Suprapubic skin (tissue), 4 donors: ENCODE measurements around the gene SSTR4. TPM values are rescaled to one million over a fixed set of nuclear protein-coding genes. Genes with fewer than 3 reads are reported as not detected.
A peak's percentile ranks its signal among the peaks of the same experiment; 100 is the strongest.

Experiments
- DNase-seq, 2 donors: peaks; one replicate each; pipeline ENCODE4 v3.0.0-alpha.2; 2019; ENCODE audit warnings: low spot score in 2 of 2
- H3K27ac ChIP-seq: fragments of 200-600 bp; sonication (generic); one replicate; pipeline ENCODE4 v1.5.1; 2019
- H3K27me3 ChIP-seq: fragments of 200-600 bp; sonication (generic); one replicate; pipeline ENCODE4 v1.5.1; 2019
- H3K36me3 ChIP-seq: fragments of 200-600 bp; sonication (generic); one replicate; pipeline ENCODE4 v1.5.1; 2019
- H3K4me1 ChIP-seq: fragments of 200-600 bp; sonication (generic); one replicate; pipeline ENCODE4 v1.5.1; 2019
- H3K4me3 ChIP-seq: fragments of 200-600 bp; sonication (generic); one replicate; pipeline ENCODE4 v1.5.1; 2019; ENCODE audit warnings: mild to moderate bottlenecking
- H3K9me3 ChIP-seq: fragments of 200-600 bp; sonication (generic); one replicate; pipeline ENCODE4 v1.5.1; 2019
- EP300 ChIP-seq: sonication (generic); formaldehyde crosslinking; IDR thresholded peaks from one replicate; pipeline ENCODE4 v1.6.1; 2017; ENCODE audit warnings: antibody characterized with exemption
- POLR2A ChIP-seq, 2 donors: fragments of 450-650 bp; IDR thresholded peaks; one replicate each; pipeline ENCODE4 v1.6.1; 2017; ENCODE audit warnings: antibody characterized with exemption in 2 of 2, mild to moderate bottlenecking in 2 of 2, moderate library complexity in 2 of 2
- POLR2AphosphoS5 ChIP-seq, 3 donors: sonication (generic); formaldehyde crosslinking; IDR thresholded peaks; one replicate each; pipeline ENCODE4 v1.6.1; 2017; ENCODE audit warnings: antibody characterized with exemption in 3 of 3
- WGBS: methylation state at CpG from one replicate; pipeline ENCODE4 v1.1.5; 2018; 5-methylcytosine and 5-hydroxymethylcytosine counted together
- total RNA-seq, 4 donors: library from RNA; depleted of rRNA; stranded (reverse); fragments of >200 nt; gene quantifications; one replicate each; pipeline ENCODE4 v1.1.0, GENCODE V29; 2016
- TF ChIP-seq, protein P1 (sequence below), 2 donors: fragments of 200-600 bp in 1 of 2; fragments of 450-650 bp in 1 of 2; sonication (generic) in 1 of 2; IDR thresholded peaks; one replicate each; pipeline ENCODE4 v1.5.1; 2016 to 2019; ENCODE audit warnings: antibody characterized with exemption in 2 of 2, mild to moderate bottlenecking in 1 of 2, moderate library complexity in 1 of 2

Gene SSTR4
- total RNA-seq, 4 donors from 2014 or later, result not detected

DNA sequence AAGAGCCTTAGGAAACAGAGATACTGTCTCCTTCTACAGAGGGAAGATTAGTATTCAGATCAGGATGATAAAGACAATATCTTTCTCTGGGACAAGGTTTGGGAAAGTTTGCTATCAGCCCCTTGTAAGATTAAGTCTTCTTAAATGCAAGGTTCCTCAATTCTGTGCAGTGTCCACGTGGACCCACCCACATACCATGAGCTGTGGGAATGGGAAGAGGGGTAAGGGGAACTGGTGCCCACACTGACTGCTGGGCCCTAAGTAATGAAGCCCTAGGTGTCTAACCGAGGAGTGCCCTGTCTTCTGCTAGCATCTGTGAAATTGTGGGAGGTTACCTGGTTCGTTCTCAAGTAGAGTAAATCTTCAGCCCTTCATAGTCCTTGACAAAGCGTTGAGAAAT is 5.8 kb upstream of the SSTR4 start:
- DNase-seq, result no peak
- no peaks in the 10 kb centered on the region for H3K9me3 ChIP-seq

DNA sequence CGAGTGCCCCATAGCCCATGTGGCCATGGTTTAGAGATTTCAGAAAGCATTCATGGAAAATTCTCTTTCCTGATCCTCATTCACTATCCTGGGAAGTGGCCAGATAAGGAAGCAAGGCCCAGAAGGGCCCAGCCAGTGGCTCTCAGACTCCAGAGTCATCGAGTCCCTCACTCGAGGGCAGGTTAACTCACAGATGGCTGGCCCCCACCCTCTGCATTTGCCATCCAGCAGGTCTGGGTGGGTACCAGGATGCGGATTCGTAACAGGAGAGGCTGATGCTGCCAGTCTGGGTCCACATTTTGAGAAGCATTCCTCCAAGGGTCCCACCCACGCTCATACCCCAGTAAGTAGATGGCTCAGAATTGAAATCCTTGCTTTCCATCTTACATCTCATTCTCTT is 3.8 kb upstream of the SSTR4 start:
- peaks cover 22% of the 10 kb centered on the region for H3K27me3 ChIP-seq
- 94% methylated on average over 6 of the region's 6 CpGs for WGBS
- H3K36me3 ChIP-seq, result no peaks in the 10 kb centered on the region
- peaks cover 7% of the 10 kb centered on the region for H3K4me1 ChIP-seq
- no peak for TF ChIP-seq POLR2AphosphoS5 (IDR thresholded peaks at IDR 0.05)
- TF ChIP-seq EP300, result no peak
- TF ChIP-seq, protein P1, sequence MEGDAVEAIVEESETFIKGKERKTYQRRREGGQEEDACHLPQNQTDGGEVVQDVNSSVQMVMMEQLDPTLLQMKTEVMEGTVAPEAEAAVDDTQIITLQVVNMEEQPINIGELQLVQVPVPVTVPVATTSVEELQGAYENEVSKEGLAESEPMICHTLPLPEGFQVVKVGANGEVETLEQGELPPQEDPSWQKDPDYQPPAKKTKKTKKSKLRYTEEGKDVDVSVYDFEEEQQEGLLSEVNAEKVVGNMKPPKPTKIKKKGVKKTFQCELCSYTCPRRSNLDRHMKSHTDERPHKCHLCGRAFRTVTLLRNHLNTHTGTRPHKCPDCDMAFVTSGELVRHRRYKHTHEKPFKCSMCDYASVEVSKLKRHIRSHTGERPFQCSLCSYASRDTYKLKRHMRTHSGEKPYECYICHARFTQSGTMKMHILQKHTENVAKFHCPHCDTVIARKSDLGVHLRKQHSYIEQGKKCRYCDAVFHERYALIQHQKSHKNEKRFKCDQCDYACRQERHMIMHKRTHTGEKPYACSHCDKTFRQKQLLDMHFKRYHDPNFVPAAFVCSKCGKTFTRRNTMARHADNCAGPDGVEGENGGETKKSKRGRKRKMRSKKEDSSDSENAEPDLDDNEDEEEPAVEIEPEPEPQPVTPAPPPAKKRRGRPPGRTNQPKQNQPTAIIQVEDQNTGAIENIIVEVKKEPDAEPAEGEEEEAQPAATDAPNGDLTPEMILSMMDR (IDR thresholded peaks at IDR 0.05), result no peak
- no peak for TF ChIP-seq POLR2A (IDR thresholded peaks at IDR 0.05)
- no peak overlapping the region for H3K4me3 ChIP-seq
- H3K27ac ChIP-seq, result no peak overlapping the region
- no peaks in the 10 kb centered on the region for H3K9me3 ChIP-seq
- DNase-seq, result peak in 1 of 2 donors; percentile 52

More for the DNA sequence above, 5.8 kb upstream of the SSTR4 start:
- TF ChIP-seq POLR2A (IDR thresholded peaks at IDR 0.05) (no peak), POLR2AphosphoS5 (IDR thresholded peaks at IDR 0.05) (no peak), EP300 (no peak)
- TF ChIP-seq, protein P1 (IDR thresholded peaks at IDR 0.05), result no peak
- H3K36me3 ChIP-seq, result no peaks in the 10 kb centered on the region
- H3K27me3 ChIP-seq, result peaks cover 2% of the 10 kb centered on the region
- H3K4me3 ChIP-seq, result no peak overlapping the region
- H3K27ac ChIP-seq, result no peak overlapping the region
- no peaks in the 10 kb centered on the region for H3K4me1 ChIP-seq
- 74% methylated on average over 4 of the region's 4 CpGs for WGBS

DNA sequence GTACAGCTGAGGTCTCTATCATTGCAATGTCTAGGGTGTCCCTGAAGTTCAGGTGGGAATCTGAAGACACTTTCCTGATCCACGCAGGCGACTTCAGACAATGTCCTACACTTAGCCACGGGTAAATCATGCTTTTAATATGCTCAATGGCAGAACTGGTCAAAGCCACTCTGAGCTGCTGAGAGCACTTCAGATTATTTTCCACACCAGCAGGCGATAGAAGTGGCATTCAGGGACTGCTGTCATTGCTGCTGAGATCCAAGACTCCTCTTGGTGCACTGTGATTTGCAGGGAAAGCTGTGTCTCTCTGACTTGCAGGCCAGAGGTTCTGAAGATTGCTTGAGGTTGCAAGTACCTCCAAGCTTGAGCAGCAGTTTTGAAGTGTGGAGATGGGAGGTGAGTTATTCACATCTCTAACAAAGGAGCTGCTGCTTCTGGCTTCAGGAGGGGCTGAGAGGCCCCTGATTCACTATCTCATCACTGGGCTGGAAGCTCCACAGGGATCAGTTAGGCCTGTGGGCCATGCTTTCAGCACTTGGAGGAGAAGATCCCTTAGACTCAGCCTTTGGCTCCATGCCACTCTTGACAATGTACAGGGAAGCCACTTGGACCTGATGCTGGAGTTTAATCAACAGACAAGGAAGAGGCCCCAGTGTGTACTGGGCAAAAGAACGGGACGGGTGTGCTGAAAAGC is 2.9 kb upstream of the SSTR4 start:
- 78% methylated on average over 3 of the region's 6 CpGs for WGBS
- no peaks in the 10 kb centered on the region for H3K9me3 ChIP-seq
- no peak for TF ChIP-seq POLR2AphosphoS5 (IDR thresholded peaks at IDR 0.05)
- TF ChIP-seq EP300, result no peak
- TF ChIP-seq, protein P1 (IDR thresholded peaks at IDR 0.05), result no peak
- TF ChIP-seq POLR2A (IDR thresholded peaks at IDR 0.05), result no peak
- H3K27me3 ChIP-seq, result peaks cover 30% of the 10 kb centered on the region
- H3K4me1 ChIP-seq, result peaks cover 7% of the 10 kb centered on the region
- no peaks in the 10 kb centered on the region for H3K36me3 ChIP-seq
- H3K27ac ChIP-seq, result no peak overlapping the region
- no peak for DNase-seq
- no peak overlapping the region for H3K4me3 ChIP-seq

DNA sequence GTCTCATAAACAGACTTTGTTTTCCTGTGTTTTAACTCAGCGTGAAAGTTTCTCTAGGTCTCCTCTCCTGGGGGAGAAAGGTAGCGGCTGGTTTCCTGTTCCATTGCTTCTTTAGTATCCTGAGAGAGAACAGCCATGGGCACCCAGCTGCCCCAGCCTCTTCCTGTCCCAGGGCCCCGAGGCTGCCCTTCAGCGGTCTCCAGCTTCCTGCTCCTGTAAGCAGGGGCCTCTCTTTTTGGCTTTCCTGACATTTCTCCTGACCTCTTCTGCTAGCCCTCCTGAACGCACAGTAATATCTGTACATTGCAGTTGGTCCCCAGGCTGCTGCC is 2.4 kb upstream of the SSTR4 start:
- TF ChIP-seq, protein P1 (IDR thresholded peaks at IDR 0.05), result no peak
- H3K27ac ChIP-seq, result no peak overlapping the region
- peaks cover 7% of the 10 kb centered on the region for H3K4me1 ChIP-seq
- H3K27me3 ChIP-seq, result peaks cover 30% of the 10 kb centered on the region
- 67% methylated on average over 5 of the region's 5 CpGs for WGBS
- no peaks in the 10 kb centered on the region for H3K9me3 ChIP-seq
- H3K36me3 ChIP-seq, result no peaks in the 10 kb centered on the region
- peak in 1 of 2 donors; percentile 47 for DNase-seq
- H3K4me3 ChIP-seq, result no peak overlapping the region

DNA sequence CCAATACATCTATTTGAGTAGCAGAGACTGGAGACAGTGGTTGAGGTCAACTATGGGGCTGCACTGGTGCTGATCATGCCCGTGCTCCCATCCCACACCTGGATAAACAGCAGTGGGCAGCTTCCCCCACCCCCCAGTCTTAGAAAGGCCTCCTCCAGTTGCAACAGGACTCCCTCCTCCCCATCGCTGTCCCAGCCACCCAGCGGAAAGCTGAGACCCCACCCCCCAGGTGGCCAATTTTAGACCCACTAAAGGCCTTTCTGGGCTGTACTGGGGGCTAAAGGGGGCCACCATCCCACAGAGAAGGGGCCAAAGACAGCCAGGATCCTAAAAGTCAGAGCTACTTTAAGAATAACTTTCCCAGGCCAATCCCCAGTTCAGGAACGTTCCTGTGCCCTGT is 1.2 kb upstream of the SSTR4 start:
- WGBS, result 85% methylated on average over 4 of the region's 4 CpGs

More for the DNA sequence above, 1.2 kb upstream of the SSTR4 start:
- H3K9me3 ChIP-seq, result no peaks in the 10 kb centered on the region
- H3K4me1 ChIP-seq, result peaks cover 7% of the 10 kb centered on the region
- no peak overlapping the region for H3K4me3 ChIP-seq
- no peak overlapping the region for H3K27ac ChIP-seq
- H3K27me3 ChIP-seq, result peaks cover 39% of the 10 kb centered on the region
- TF ChIP-seq POLR2A (IDR thresholded peaks at IDR 0.05) (no peak), EP300 (no peak)
- TF ChIP-seq, protein P1 (IDR thresholded peaks at IDR 0.05), result no peak
- H3K36me3 ChIP-seq, result no peaks in the 10 kb centered on the region
- peak in 1 of 2 donors; percentile 49 for DNase-seq
